Hepatocyte (in vitro differentiated cells): ENCODE results near the gene KSR1.

Experiments used
- EZH2 ChIP-seq: fragments of 200-600 bp; sonication (generic); IDR thresholded peaks from 2 replicates; pipeline ENCODE4 v1.6.1; 2016; ENCODE audit warnings: antibody characterized with exemption, mild to moderate bottlenecking, borderline replicate concordance
- EZH2phosphoT487 ChIP-seq: fragments of 200-600 bp; sonication (generic); IDR thresholded peaks from one replicate; pipeline ENCODE4 v1.6.1; 2018; ENCODE audit warnings: antibody characterized with exemption, mild to moderate bottlenecking, low read depth, moderate library complexity; ENCODE audit not compliant: unreplicated experiment, severe bottlenecking
- TF ChIP-seq, protein P1 (sequence below): fragments of 200-600 bp; sonication (generic); IDR thresholded peaks from 2 replicates; pipeline ENCODE4 v1.5.1; 2016; ENCODE audit warnings: antibody characterized with exemption, mild to moderate bottlenecking; ENCODE audit not compliant: poor library complexity

DNA sequence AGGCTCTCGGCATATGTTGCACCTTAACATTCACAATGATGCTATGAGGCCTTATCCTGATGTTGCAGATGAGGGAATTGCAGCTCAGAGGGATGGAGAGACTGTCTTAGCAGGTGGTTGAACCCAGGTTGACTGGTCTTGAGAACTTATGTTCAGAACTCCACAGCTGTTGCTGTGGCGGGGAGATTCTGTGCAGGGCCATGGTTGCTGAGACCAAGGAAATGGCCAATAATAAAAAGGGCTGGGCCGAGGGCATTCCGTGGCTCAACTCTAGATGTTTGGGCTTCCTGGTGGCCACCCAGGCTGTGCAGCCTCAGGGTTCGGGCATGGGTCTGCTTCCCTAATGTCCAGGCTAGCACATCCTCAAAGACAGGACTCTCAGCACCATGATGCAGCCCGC, 5.9 kb downstream of the KSR1 start:
- TF ChIP-seq EZH2, result no peak
- TF ChIP-seq, protein P1, sequence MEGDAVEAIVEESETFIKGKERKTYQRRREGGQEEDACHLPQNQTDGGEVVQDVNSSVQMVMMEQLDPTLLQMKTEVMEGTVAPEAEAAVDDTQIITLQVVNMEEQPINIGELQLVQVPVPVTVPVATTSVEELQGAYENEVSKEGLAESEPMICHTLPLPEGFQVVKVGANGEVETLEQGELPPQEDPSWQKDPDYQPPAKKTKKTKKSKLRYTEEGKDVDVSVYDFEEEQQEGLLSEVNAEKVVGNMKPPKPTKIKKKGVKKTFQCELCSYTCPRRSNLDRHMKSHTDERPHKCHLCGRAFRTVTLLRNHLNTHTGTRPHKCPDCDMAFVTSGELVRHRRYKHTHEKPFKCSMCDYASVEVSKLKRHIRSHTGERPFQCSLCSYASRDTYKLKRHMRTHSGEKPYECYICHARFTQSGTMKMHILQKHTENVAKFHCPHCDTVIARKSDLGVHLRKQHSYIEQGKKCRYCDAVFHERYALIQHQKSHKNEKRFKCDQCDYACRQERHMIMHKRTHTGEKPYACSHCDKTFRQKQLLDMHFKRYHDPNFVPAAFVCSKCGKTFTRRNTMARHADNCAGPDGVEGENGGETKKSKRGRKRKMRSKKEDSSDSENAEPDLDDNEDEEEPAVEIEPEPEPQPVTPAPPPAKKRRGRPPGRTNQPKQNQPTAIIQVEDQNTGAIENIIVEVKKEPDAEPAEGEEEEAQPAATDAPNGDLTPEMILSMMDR, result no peak
- TF ChIP-seq EZH2phosphoT487, result no peak
